Calu3 (cell line): Measurements from ENCODE around the gene DYNLT5. TPM values are rescaled to one million over a fixed set of nuclear protein-coding genes. Genes with fewer than 3 reads are reported as not detected.

Experiments used
- BruUV-seq: library from RNA; stranded (reverse); fragments of 400-500 nt; replicated peaks from 2 replicates; lab custom pipeline; 2021; lab: Mats Ljungman, UMichigan
- CTCF ChIA-PET: fragments of 300-600 bp; sonication (Branson Sonifier 250); formaldehyde crosslinking; loops from one replicate; lab custom pipeline; 2022; ENCODE audit warnings: antibody characterized with exemption; lab: Charles Lee
- DNase-seq: peaks from one replicate; pipeline ENCODE4 v3.0.0; 2022
- H3K27ac Mint-ChIP-seq: one replicate; pipeline ENCODE4 v1.8.0; 2022; ENCODE audit warnings: mixed read lengths; ENCODE audit not compliant: unreplicated experiment
- H3K27me3 Mint-ChIP-seq: one replicate; pipeline ENCODE4 v1.8.0; 2022; ENCODE audit warnings: mixed read lengths; ENCODE audit not compliant: unreplicated experiment
- H3K36me3 Mint-ChIP-seq: one replicate; pipeline ENCODE4 v1.8.0; 2022; ENCODE audit warnings: mild to moderate bottlenecking, moderate library complexity, mixed read lengths; ENCODE audit not compliant: insufficient read depth, unreplicated experiment
- H3K4me1 Mint-ChIP-seq: one replicate; pipeline ENCODE4 v1.8.0; 2022; ENCODE audit warnings: mild to moderate bottlenecking, low read depth, mixed read lengths; ENCODE audit not compliant: unreplicated experiment
- H3K4me3 Mint-ChIP-seq: one replicate; pipeline ENCODE4 v1.8.0; 2022; ENCODE audit warnings: mild to moderate bottlenecking, low read depth, moderate library complexity, mixed read lengths; ENCODE audit not compliant: unreplicated experiment
- H3K9me3 Mint-ChIP-seq: one replicate; pipeline ENCODE4 v1.8.0; 2022; ENCODE audit warnings: low read depth, mixed read lengths; ENCODE audit not compliant: unreplicated experiment
- CTCF ChIP-seq: fragments of 200-600 bp; IDR thresholded peaks from one replicate; pipeline ENCODE4 v1.8.0; 2022; ENCODE audit warnings: antibody characterized with exemption; ENCODE audit not compliant: unreplicated experiment
- intact Hi-C: fragments of 100-400 bp; cut with micrococcal nuclease; formaldehyde crosslinking; loops from one replicate; pipeline ENCODE4 v1.10.0; 2022; ENCODE audit not compliant: unreplicated experiment
- total RNA-seq: library from RNA; stranded (reverse); gene quantifications from 2 replicates; pipeline ENCODE4 v1.2.3, GENCODE V29; 2022

The DYNLT5 gene
- total RNA-seq, 1 experiment from 2014 or later, result not detected

GRCh38 chr1:66751160-66751559 is 1.1 kb upstream of the DYNLT5 start:
- Mint-ChIP-seq H3K9me3 (no peaks in the 10 kb centered on the region), H3K27me3 (no peaks in the 10 kb centered on the region), H3K36me3 (no peaks in the 10 kb centered on the region), H3K27ac (no peak overlapping the region), H3K4me1 (no peaks in the 10 kb centered on the region), H3K4me3 (no peak overlapping the region)
- intact Hi-C loops, result no loop called here
- no TSS peak for BruUV-seq
- CTCF ChIA-PET, result no interaction called here
- TF ChIP-seq CTCF, result no peak
- DNase-seq, result no peak

GRCh38 chr1:66752671-66753371 is 562 bp downstream of the DYNLT5 start:
- Mint-ChIP-seq H3K27me3 (no peaks in the 10 kb centered on the region), H3K9me3 (no peaks in the 10 kb centered on the region), H3K27ac (no peak overlapping the region), H3K4me1 (no peaks in the 10 kb centered on the region), H3K4me3 (no peak overlapping the region), H3K36me3 (no peaks in the 10 kb centered on the region)
- intact Hi-C loops, result no loop called here
- CTCF ChIA-PET, result no interaction called here
- no peak for TF ChIP-seq CTCF
- DNase-seq, result no peak
- no TSS peak for BruUV-seq

GRCh38 chr1:66757722-66758240 is 5.5 kb downstream of the DYNLT5 start:
- Mint-ChIP-seq H3K27me3 (no peaks in the 10 kb centered on the region), H3K4me3 (no peak overlapping the region), H3K27ac (no peak overlapping the region), H3K36me3 (no peaks in the 10 kb centered on the region), H3K9me3 (no peaks in the 10 kb centered on the region), H3K4me1 (no peaks in the 10 kb centered on the region)
- intact Hi-C loops, result no loop called here
- TF ChIP-seq CTCF, result no peak
- CTCF ChIA-PET, result interaction anchor here (1.2 kb wide), 1 partner anchor 392 kb away, joined by 4 read pairs; no protein-coding TSS in a partner anchor
- BruUV-seq, result no TSS peak
- DNase-seq, result no peak

DNA sequence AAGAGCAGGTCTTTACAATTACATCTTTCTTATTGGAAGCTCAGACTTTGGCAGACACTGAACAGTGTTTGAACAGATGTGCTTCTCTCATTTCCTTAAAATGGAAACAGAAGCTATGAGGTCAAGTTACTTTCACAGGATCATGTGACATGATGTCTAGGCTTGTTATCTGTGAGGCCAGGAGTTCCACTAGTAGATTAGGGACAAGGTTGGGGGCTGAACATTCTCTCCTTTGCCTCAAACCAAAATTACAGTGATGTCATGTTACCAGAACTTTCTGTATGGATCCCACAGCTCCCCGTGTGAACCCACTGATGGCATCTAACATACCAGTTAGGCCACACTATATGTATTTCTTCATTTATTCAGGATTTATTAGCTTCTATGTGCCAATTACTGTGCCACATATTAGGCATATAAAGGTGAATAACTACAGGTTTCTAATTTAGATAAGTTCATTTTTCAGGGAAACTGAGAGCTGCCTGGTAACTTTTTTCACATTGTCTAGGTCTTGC is 6.0 kb downstream of the DYNLT5 start:
- Mint-ChIP-seq H3K4me3 (no peak overlapping the region), H3K36me3 (no peaks in the 10 kb centered on the region), H3K4me1 (no peaks in the 10 kb centered on the region), H3K27ac (no peak overlapping the region), H3K27me3 (no peaks in the 10 kb centered on the region), H3K9me3 (no peaks in the 10 kb centered on the region)
- no TSS peak for BruUV-seq
- CTCF ChIA-PET, result interaction anchor here (1.2 kb wide), 1 partner anchor 391 kb away, joined by 4 read pairs; no protein-coding TSS in a partner anchor
- no peak for TF ChIP-seq CTCF
- no peak for DNase-seq
- intact Hi-C loops, result no loop called here
